GM21515 (cell line): Measurements from ENCODE around the gene BICRA.
"Not testable (repeated sequence)": the region's sequence is repeated elsewhere in the genome, so short reads cannot be mapped to it uniquely, and the experiment has no call there.

Experiments used
- ATAC-seq: cut with Tn5 transposase; IDR thresholded peaks from one replicate; pipeline ENCODE4 v1.9.1; 2021; ENCODE audit not compliant: unreplicated experiment

BICRA gene

GRCh38 chr19:47608969-47609905, at the start of gene BICRA:
BICRA (plus strand) TSS chr19:47609134; CDS start chr19:47673575, 64,441 bp downstream.
- peak; percentile 41 for ATAC-seq

GRCh38 chr19:47560999-47561398, 47.9 kb upstream of the BICRA start:
- no peak for ATAC-seq

DNA sequence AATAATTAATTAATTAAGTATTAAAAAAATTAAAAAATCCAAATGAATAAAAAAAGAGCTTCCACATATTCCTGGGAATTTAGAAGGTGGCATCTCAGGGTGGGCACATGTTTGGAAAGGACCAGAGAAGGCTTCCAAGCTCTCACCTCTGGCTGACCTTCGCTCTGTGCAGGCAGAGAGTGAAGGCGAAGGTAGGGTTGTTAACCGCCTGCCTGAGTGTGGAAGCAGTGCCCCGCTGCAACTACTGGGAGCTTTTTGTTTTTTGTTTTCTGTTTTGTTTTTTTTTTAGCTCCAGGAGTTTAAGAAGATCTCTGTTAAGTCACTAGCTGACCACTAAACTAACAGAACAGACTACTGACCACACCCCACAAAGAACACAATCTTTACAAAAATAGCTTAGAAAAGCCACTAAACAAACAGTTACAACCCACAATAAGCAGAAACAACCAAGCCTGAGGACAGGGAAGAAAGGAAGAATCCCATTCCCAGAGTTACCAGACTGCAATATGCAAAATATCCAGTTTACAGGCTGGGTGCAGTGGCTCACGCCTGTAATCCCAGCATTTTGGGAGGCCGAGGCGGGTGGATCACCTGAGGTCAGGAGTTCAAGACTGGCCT, 47.4 kb upstream of the BICRA start:
- ATAC-seq: no peak

DNA sequence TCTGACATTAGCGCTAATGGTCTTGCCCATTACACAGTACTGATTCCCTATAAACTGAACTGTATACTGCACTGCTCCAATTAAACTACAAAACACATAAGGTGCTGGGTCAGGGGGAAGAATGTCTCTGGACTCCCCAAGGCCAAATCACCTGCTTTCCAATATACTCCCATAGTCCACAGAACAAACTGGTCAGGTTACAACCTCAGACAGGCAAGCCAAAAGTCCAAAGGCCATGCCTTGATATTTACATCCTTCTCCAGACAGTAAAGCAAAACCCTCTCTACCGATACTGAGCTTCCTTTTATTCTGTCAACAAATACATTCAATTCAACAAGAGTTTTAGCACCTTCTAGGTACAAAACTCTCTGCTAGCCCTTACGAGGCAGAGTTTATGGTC, 44.9 kb upstream of the BICRA start:
- ATAC-seq: no peak

DNA sequence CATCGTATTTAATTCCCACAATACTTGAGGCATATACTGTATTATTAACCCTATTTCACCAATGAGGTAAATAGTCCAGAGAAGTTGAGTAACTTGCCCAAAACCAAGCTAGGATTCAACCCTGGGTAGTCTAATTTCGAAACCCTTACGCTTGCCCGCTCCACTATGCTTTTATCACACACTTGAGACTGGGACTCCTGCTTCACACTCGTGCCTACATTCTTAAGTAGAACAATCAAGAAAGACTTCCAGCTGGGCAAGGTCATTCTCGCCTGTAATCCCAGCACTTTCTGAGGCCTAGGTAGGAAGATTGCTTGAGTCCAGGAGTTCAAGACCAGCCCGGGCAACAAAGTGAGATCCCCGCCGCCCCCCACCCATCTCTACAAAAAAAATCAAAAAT, 39.6 kb upstream of the BICRA start:
- ATAC-seq: no peak

GRCh38 chr19:47572635-47573034, 36.3 kb upstream of the BICRA start:
- ATAC-seq: no peak

- ATAC-seq: no peak
These were observed 35.6 kb upstream of the BICRA start, which contains the start of gene ZNF541 for GRCh38 chr19:47573071-47574026. ZNF541 (minus strand) TSS chr19:47573148; CDS start chr19:47555856, 17,292 bp downstream.

DNA sequence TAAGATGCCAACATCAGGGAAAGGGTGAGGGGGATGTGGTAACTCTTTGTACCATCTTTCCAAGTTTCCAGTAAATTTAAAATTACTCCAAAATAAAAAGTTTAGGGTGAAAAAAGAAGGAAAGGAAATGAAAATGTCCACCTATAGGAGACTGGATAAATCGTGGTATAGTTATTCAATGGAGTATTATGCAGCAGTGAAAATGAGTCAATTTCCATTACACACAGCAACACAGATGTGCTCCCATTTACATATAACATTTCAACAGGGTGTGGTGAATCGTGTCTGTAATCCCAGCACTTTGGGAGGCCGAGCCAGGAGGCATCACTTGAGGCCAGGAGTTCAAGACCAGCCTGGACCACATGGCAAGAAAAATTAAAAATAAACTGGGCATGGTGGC, 28.5 kb upstream of the BICRA start:
- no peak for ATAC-seq

DNA sequence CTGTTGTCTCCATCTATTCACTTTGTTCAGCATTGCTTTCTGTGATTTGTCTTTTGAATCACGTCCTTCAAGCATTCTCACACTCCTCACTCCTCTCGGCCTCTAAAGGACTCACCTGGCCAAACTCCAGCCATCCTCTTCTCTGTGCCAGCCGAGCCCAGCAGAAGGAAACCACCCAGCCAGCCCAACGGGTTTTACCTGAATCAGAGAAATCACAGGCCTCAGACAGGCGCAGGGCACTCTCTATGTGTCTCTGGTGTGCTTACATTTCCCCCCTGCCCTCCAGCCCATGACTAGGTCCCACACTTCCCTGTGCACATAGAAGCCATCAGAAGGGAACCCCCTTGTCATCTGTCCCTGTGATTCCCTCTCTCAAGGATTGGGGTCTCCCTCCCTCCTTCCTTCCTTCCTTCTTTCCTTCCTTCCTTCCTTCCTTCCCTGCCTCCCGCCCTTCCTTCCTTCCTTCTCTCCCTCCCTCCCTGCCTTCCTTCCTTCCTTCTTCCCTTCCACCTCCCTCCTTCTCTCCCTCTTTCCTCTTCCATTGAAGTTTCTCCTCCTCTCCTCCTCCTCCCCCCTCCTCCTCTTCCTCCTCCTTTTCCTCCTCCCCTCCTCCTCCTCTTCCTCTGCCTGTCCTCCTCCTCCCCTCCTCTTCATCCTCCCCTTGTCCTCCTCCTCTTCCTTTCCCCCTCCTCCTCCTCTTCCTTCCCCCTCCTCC, 27.2 kb upstream of the BICRA start:
- ATAC-seq: no peak

- ATAC-seq: no peak
These were observed 26.5 kb upstream of the BICRA start for GRCh38 chr19:47582320-47582909.

DNA sequence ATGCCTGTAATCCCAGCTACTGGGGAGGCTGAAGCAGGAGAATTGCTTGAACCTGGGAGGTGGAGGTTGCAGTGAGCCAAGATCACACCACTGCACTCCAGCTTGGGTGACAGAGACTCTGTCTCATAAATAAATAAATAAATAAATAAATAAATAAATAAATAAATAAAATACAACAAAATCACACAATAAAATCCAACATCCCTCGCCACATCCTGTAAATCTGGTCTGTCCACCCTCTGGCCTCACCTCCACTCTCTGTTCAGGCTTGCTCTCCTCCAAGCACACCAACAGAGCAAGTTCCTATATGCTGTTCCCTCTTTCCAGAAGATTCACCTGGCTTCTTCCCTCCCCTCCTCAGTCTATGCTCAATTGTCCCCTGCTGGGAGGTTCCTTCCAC, 25.8 kb upstream of the BICRA start:
- not testable (repeated sequence) for ATAC-seq

DNA sequence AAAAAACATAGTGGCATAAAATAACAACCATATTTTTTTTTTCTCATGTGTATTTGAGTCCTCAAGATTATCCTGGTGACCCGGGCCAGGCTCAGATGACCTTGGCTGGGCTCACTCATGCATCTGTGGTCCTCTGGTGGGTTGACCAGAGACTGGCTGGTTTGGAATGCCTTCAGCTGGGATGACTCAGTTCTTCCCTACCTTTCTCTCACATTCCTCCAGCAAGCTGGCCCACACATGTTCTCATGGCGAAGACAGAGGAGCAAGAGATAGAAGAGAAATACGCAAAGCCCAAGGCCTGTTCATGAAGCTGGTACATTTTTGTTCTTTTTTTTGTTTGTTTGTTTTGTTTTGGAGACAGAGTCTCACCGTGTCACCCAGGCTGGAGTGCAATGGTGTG, 21.6 kb upstream of the BICRA start:
- ATAC-seq: no peak

- no peak for ATAC-seq
These were observed 19.1 kb upstream of the BICRA start for GRCh38 chr19:47589824-47590223.

GRCh38 chr19:47593860-47594259, 15.1 kb upstream of the BICRA start:
- ATAC-seq: no peak

DNA sequence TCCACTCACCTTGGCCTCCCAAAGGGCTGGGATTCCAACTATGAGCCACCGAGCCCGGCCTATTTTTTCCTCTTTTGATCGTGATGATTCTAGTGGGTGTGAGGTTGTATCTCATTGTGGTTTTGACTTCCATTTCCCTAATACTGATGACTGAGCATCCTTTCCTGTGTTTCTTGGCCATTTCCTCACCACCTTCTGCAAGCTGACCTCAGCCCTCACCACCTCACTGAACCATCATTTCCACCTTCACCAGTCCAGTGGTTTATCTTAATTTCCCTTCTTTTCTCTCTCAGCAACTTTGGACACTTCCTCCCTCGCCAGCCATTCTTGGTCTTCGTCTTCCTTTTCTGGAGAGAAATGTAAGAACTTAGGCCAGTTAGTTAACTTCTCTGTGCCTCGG, 13.0 kb upstream of the BICRA start:
- no peak for ATAC-seq

- ATAC-seq: no peak
These were observed 10.3 kb upstream of the BICRA start for GRCh38 chr19:47598407-47599349.

- ATAC-seq: not testable (repeated sequence)
These were observed 9.2 kb upstream of the BICRA start for GRCh38 chr19:47599671-47600245.
